Ectodermal cell (in vitro differentiated cells): ENCODE data around the gene KDM4C.

ENCODE experiments used
- H3K27ac ChIP-seq: 2 replicates; pipeline ENCODE4 v1.7.0; 2013; ENCODE audit warnings: mild to moderate bottlenecking, low read depth, low read length; ENCODE audit not compliant: insufficient read depth, poor library complexity, severe bottlenecking
- H3K27me3 ChIP-seq: 2 replicates; pipeline ENCODE4 v1.7.0; 2013; ENCODE audit warnings: mild to moderate bottlenecking, low read length; ENCODE audit not compliant: insufficient read depth, control insufficient read depth, poor library complexity, severe bottlenecking
- H3K36me3 ChIP-seq: one replicate; pipeline ENCODE4 v1.7.0; 2013; ENCODE audit warnings: low read length; ENCODE audit not compliant: control insufficient read depth, insufficient read depth
- H3K4me1 ChIP-seq: one replicate; pipeline ENCODE4 v1.7.0; 2013; ENCODE audit warnings: low read length; ENCODE audit not compliant: control insufficient read depth, insufficient read depth
- H3K4me3 ChIP-seq: 2 replicates; pipeline ENCODE4 v1.7.0; 2013; ENCODE audit warnings: low read depth, low read length, control low read depth; ENCODE audit not compliant: insufficient read depth
- H3K9me3 ChIP-seq: 2 replicates; pipeline ENCODE4 v1.7.0; 2013; ENCODE audit warnings: mild to moderate bottlenecking, low read length, moderate library complexity; ENCODE audit not compliant: control insufficient read depth
- WGBS, 2 experiments: methylation state at CpG; one replicate each; pipeline ENCODE4 v1.1.7; 2013; ENCODE audit warnings: missing lambda C conversion rate in 2 of 2; 5-methylcytosine and 5-hydroxymethylcytosine counted together

KDM4C gene

DNA sequence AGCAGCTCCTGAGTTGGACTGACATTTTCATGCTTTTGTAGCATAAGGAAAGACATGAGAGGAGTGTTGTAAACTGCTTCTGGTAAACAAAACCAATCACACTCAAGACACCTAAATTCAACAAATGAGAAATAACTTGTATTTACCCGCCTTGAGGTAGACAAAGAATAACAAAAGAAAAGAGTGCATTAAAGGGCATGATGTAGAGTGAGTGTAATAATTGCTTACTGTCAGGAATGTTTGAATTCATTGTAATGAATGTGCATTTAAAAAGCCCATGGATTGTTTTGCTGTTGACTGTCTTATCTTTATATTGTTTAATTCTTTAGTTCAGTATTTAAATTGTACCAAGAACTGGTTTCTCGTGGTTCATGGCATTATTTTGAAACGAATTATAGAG is 61.8 kb downstream of the KDM4C start:
- Histone ChIP-seq H3K4me1 (no peaks in the 10 kb centered on the region), H3K4me3 (no peak overlapping the region), H3K27me3 (no peaks in the 10 kb centered on the region), H3K9me3 (no peaks in the 10 kb centered on the region), H3K36me3 (no peaks in the 10 kb centered on the region), H3K27ac (no peak overlapping the region)
- WGBS, 2 experiments: 92 to 93% methylated on average over 3 of the region's 3 CpGs

DNA sequence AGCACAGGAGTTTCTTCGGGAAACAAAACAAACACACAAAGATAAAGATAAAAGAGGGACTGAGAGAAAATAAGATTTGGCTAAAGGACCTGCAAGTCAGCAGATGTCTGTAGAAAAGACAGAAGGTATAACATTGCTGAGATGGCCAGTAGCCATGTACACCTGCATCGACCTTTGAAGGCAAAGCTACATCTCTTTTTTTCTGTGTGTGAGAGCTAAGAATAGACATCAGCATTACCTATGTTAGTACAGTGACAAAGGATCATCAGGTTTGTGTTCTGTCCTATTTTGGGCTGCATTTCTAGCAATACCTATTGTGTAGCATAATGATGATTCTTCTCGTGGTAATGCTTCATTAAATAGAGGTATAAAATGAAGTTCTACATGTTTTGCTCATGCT is 64.9 kb downstream of the KDM4C start:
- no peak overlapping the region for H3K4me3 ChIP-seq
- H3K27me3 ChIP-seq: no peaks in the 10 kb centered on the region
- H3K36me3 ChIP-seq: no peaks in the 10 kb centered on the region
- 88 to 96% methylated on average over 2 to 3 of the region's 3 CpGs for WGBS, 2 experiments
- no peaks in the 10 kb centered on the region for H3K4me1 ChIP-seq
- no peaks in the 10 kb centered on the region for H3K9me3 ChIP-seq
- no peak overlapping the region for H3K27ac ChIP-seq

DNA sequence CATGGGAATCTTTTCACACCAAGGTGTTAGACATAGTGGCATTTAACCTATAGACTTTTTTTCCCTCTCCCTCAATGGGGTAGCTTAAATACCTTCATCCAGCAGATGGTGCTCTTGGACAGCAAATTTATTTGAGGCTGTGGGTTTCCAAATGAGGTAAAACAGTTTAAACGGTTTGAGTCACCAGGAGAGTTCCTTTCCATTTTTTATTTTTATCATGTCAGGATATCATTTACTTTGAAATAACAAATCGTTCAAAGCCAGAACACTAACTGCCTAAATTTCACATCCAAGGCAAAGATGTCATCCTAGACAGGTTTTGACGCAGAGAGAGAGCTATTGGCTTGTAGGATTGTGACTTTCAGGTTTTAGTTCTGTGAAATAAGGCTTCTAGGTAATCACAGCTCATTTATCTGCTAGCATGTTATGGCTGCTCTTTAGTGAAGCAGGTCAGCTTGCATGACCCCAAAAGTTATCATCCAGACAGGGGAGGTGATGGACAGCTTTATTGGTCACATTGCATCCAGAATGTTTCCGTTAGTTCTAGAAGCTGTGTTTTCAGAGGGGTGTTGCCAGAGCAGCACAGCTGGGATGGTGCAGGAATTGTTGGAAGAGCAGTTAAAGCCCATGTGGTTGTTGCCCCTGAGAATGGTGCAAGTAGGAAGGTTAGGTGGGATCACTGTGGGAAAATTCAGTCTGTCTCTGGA is 69.8 kb downstream of the KDM4C start:
- Histone ChIP-seq H3K9me3 (no peaks in the 10 kb centered on the region), H3K27me3 (no peaks in the 10 kb centered on the region), H3K4me3 (no peak overlapping the region), H3K4me1 (no peaks in the 10 kb centered on the region), H3K36me3 (no peaks in the 10 kb centered on the region), H3K27ac (no peak overlapping the region)
- WGBS, 2 experiments: 55% methylated on average over 4 of the region's 4 CpGs

DNA sequence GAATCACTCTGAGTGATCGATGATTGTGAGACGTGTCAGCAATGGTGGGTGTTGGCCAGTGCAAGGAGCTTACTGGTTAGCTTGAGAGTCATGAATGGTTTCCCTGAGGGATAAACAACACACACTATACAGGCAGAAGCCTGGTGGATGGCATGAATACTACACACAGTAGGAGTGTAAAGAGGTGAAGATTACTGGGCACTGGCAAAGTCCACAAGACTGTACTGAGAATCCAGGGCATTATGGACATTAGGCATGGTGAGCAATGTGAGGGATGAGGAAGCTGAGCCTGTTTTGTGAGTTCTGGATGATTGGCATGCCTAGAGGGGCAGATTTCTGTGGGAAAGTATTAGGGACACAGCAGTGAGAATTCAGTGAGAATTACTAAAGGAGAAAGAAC is 71.3 kb downstream of the KDM4C start:
- no peaks in the 10 kb centered on the region for H3K36me3 ChIP-seq
- no peaks in the 10 kb centered on the region for H3K4me1 ChIP-seq
- no peaks in the 10 kb centered on the region for H3K27me3 ChIP-seq
- no peak overlapping the region for H3K4me3 ChIP-seq
- no peak overlapping the region for H3K27ac ChIP-seq
- 92 to 95% methylated on average over 2 of the region's 2 CpGs for WGBS, 2 experiments
- H3K9me3 ChIP-seq: no peaks in the 10 kb centered on the region

DNA sequence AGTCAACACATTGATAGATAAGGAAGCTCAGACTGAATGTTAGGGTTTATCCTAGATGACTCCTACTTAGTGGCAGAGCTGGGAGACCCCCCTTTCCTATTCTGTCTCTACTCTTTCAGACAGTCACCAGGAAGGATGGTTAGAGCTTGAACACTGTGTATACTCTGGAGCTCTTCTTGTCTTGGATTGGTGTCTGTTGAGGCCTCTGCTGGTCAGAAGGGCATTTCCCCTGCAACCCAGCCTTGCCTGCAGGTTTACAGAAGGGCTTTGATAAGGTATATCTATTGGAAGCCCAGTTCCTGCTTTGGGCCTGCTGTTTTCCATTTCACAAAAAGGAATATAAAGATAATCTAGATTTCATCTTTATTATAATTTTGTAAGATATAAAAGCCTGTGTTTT is 71.8 kb downstream of the KDM4C start:
- Histone ChIP-seq H3K4me1 (no peaks in the 10 kb centered on the region), H3K9me3 (no peaks in the 10 kb centered on the region), H3K36me3 (no peaks in the 10 kb centered on the region), H3K27ac (no peak overlapping the region), H3K27me3 (no peaks in the 10 kb centered on the region), H3K4me3 (no peak overlapping the region)

DNA sequence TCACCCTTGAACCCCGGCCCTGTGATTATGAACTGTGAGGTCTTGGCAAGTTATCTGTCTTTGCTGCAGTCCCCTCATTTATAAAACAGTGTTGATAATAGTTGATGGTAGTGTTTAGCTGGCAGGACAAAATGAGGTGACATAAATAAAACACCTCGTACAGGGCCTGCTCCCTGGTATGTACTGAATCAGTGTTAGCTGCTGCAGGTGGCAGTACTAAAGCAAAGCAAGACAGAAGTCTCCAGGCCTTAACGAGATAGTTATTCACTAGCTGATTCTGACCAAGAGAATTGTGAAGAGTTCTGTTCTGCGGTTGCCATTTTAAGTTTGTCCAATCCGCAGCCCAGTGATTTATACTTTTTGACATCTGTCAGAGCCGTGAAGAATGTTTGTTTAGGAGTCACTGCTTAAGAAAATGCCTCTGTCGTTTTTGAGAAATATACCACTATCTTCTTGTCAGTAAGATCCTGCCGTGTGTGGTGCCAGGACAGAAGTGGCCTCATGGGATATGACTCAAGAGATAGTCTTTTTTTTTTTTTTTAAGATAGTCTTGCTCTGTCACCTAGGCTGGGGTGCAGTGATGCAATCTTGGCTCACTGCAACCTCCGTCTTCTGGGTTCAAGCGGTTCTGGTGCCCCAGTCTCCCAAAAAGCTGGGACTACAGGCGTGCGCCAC is 75.9 kb downstream of the KDM4C start:
- H3K4me1 ChIP-seq: no peaks in the 10 kb centered on the region
- 95 to 96% methylated on average over 12 of the region's 12 CpGs for WGBS, 2 experiments

DNA sequence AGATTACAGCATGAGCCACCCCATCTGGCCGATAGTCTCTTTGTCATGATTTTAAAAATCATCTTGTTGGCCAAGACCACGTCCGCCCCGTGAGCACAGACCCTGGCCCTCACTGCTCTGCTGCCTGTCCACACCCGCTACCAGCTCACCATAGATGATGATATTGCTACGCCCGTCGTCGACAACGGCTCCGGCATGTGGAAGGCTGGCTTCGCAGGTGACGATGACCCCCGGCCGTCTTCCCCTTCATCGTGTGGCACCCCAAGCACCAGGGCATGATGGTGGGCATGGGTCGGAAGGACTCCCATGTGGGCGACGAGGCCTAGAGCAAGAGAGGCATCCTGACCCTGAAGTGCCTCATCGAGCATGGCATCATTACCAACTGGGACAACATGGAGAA is 76.5 kb downstream of the KDM4C start:
- H3K36me3 ChIP-seq: no peaks in the 10 kb centered on the region
- H3K4me3 ChIP-seq: no peak overlapping the region
- H3K4me1 ChIP-seq: no peaks in the 10 kb centered on the region
- H3K9me3 ChIP-seq: no peaks in the 10 kb centered on the region
- WGBS, 2 experiments: 95 to 96% methylated on average over 20 of the region's 20 CpGs
- no peaks in the 10 kb centered on the region for H3K27me3 ChIP-seq
- H3K27ac ChIP-seq: no peak overlapping the region

More for the DNA sequence above, 75.9 kb downstream of the KDM4C start:
- no peaks in the 10 kb centered on the region for H3K9me3 ChIP-seq
- H3K27ac ChIP-seq: no peak overlapping the region
- no peak overlapping the region for H3K4me3 ChIP-seq
- H3K27me3 ChIP-seq: no peaks in the 10 kb centered on the region
- no peaks in the 10 kb centered on the region for H3K36me3 ChIP-seq

DNA sequence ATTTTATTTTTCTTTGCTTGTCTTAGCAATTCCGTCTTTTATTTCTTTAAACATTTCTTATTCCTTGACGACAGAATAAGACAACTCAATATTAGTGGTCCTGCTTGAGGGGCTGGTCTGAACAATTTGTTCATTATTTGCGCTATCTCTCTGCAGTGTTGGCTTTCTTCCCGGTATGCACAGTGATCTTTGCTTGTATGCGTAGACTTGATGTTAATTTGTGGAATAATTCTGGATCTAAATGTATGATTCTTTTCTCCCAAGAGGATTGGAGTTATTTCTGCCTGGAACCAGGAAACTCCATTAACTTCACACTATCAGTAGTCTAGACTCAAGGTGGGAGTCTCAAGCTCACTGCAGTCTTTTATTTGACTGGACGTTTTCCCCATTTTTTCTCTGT is 80.4 kb downstream of the KDM4C start:
- no peak overlapping the region for H3K4me3 ChIP-seq
- H3K36me3 ChIP-seq: no peaks in the 10 kb centered on the region
- H3K27me3 ChIP-seq: no peaks in the 10 kb centered on the region
- no peaks in the 10 kb centered on the region for H3K4me1 ChIP-seq
- no peak overlapping the region for H3K27ac ChIP-seq
- no peaks in the 10 kb centered on the region for H3K9me3 ChIP-seq
- 86 to 87% methylated on average over 6 of the region's 6 CpGs for WGBS, 2 experiments

DNA sequence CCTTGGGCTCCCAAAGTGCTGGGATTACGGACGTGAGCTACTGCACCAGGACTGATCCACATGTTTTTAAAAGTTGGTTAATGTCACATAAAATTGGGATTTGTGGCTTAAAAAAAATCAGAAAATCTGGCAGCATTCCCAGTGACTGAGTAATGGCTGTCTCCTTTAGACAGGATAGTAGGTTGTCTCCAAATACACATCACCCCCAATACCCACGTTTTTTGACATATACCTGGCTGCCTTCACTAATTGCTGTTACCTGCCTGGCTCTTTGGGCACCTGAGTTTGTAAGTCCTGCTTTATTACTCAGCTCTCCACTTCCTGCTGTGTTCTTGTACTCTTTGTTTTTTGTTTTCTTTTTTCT is 84.8 kb downstream of the KDM4C start:
- no peaks in the 10 kb centered on the region for H3K36me3 ChIP-seq
- no peaks in the 10 kb centered on the region for H3K4me1 ChIP-seq
- H3K27ac ChIP-seq: no peak overlapping the region
- H3K27me3 ChIP-seq: no peaks in the 10 kb centered on the region
- 90 to 91% methylated on average over 3 of the region's 3 CpGs for WGBS, 2 experiments
- H3K4me3 ChIP-seq: no peak overlapping the region
- no peaks in the 10 kb centered on the region for H3K9me3 ChIP-seq

DNA sequence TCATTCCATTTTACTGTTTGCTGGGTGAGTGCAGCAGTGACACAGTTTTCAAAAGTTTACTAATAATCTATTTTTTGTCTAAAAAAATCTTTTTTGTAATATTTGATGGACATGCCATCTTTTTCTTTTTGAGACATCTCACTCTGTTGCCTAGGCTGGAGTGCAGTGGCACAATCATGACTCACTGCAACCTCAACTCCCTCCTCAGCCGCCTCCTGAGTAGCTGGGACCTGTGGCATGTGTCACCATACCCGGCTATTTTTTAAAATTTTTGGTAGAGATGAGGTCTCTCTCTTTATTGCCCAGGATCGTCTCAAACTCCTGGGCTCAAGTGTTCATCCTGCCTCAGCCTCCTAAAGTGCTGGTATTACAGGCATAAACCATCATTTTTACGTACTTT is 86.0 kb downstream of the KDM4C start:
- no peaks in the 10 kb centered on the region for H3K36me3 ChIP-seq
- H3K4me3 ChIP-seq: no peak overlapping the region
- H3K27ac ChIP-seq: no peak overlapping the region
- no peaks in the 10 kb centered on the region for H3K27me3 ChIP-seq
- H3K4me1 ChIP-seq: no peaks in the 10 kb centered on the region
- 89 to 95% methylated on average over 4 of the region's 4 CpGs for WGBS, 2 experiments
- no peaks in the 10 kb centered on the region for H3K9me3 ChIP-seq
